ENCODE data around the gene DNAH6.
"Not testable (repeated sequence)": the region's sequence is repeated elsewhere in the genome, so short reads cannot be mapped to it uniquely, and the experiment has no call there.

The DNAH6 gene

GRCh38 chr2:84497285-84497684 lies 19.0 kb upstream of the DNAH6 start:
- DNase-seq (ENCODE audit: low spot score): no peak

GRCh38 chr2:84498150-84498799 lies 18.0 kb upstream of the DNAH6 start:
- no peak for DNase-seq (ENCODE audit: low spot score)

- not testable (repeated sequence) for DNase-seq (ENCODE audit: low spot score)
Measured at GRCh38 chr2:84511024-84511423, 5.3 kb upstream of the DNAH6 start.

GRCh38 chr2:84515788-84516187 lies 510 bp upstream of the DNAH6 start:
- DNase-seq (ENCODE audit: low spot score): no peak

GRCh38 chr2:84519332-84519957 lies 3.1 kb downstream of the DNAH6 start:
- no peak for DNase-seq (ENCODE audit: low spot score)

- no peak for DNase-seq (ENCODE audit: low spot score)
Measured at GRCh38 chr2:84526562-84526961, 10.3 kb downstream of the DNAH6 start.

GRCh38 chr2:84527137-84528129 lies 11.1 kb downstream of the DNAH6 start:
- DNase-seq (ENCODE audit: low spot score): no peak

GRCh38 chr2:84532291-84532690 lies 16.0 kb downstream of the DNAH6 start:
- DNase-seq (ENCODE audit: low spot score): no peak

GRCh38 chr2:84534225-84534624 lies 17.9 kb downstream of the DNAH6 start:
- no peak for DNase-seq (ENCODE audit: low spot score)

GRCh38 chr2:84537251-84537650 lies 21.0 kb downstream of the DNAH6 start:
- DNase-seq (ENCODE audit: low spot score): no peak

GRCh38 chr2:84539729-84540128 lies 23.4 kb downstream of the DNAH6 start:
- DNase-seq (ENCODE audit: low spot score): peak; percentile 29

GRCh38 chr2:84545005-84545404 lies 28.7 kb downstream of the DNAH6 start:
- DNase-seq (ENCODE audit: low spot score): no peak

- no peak for DNase-seq (ENCODE audit: low spot score)
Measured at GRCh38 chr2:84546551-84546950, 30.3 kb downstream of the DNAH6 start.

GRCh38 chr2:84548303-84548702 lies 32.0 kb downstream of the DNAH6 start:
- DNase-seq (ENCODE audit: low spot score): no peak

- DNase-seq (ENCODE audit: low spot score): no peak
Measured at GRCh38 chr2:84550916-84551315, 34.6 kb downstream of the DNAH6 start.

GRCh38 chr2:84551526-84551925 lies 35.2 kb downstream of the DNAH6 start:
- not testable (repeated sequence) for DNase-seq (ENCODE audit: low spot score)

- no peak for DNase-seq (ENCODE audit: low spot score)
Measured at GRCh38 chr2:84556190-84556589, 39.9 kb downstream of the DNAH6 start.

- no peak for DNase-seq (ENCODE audit: low spot score)
Measured at GRCh38 chr2:84559838-84560237, 43.5 kb downstream of the DNAH6 start.

- no peak for DNase-seq (ENCODE audit: low spot score)
Measured at GRCh38 chr2:84579661-84580060, 63.4 kb downstream of the DNAH6 start.

- no peak for DNase-seq (ENCODE audit: low spot score)
Measured at GRCh38 chr2:84603911-84604310, 87.6 kb downstream of the DNAH6 start.

- DNase-seq (ENCODE audit: low spot score): no peak
Measured at GRCh38 chr2:84613082-84613481, 96.8 kb downstream of the DNAH6 start.

- DNase-seq (ENCODE audit: low spot score): no peak
Measured at GRCh38 chr2:84619794-84620371, 103.6 kb downstream of the DNAH6 start.
